ENCODE measurements around the gene STOML1. TPM values are rescaled to one million over a fixed set of nuclear protein-coding genes. Genes with fewer than 3 reads are reported as not detected.

STOML1 gene
- total RNA-seq, 2 donors from 2014 or later, result 4.4 to 5.5 TPM

GRCh38 chr15:74037171-74038117, 45.3 kb upstream of the STOML1 start:
- no peaks in the 10 kb centered on the region for H3K27me3 Mint-ChIP-seq (ENCODE audit: insufficient read depth)
- H3K27ac ChIP-seq (ENCODE audit: low read depth, low read length), result no peak overlapping the region
- H3K9me3 ChIP-seq (ENCODE audit: control insufficient read depth, low read length), result no peaks in the 10 kb centered on the region
- no peaks in the 10 kb centered on the region for H3K9me3 Mint-ChIP-seq
- H3K4me3 ChIP-seq (ENCODE audit: low read length), result no peak overlapping the region
- TF ChIP-seq, protein P1, sequence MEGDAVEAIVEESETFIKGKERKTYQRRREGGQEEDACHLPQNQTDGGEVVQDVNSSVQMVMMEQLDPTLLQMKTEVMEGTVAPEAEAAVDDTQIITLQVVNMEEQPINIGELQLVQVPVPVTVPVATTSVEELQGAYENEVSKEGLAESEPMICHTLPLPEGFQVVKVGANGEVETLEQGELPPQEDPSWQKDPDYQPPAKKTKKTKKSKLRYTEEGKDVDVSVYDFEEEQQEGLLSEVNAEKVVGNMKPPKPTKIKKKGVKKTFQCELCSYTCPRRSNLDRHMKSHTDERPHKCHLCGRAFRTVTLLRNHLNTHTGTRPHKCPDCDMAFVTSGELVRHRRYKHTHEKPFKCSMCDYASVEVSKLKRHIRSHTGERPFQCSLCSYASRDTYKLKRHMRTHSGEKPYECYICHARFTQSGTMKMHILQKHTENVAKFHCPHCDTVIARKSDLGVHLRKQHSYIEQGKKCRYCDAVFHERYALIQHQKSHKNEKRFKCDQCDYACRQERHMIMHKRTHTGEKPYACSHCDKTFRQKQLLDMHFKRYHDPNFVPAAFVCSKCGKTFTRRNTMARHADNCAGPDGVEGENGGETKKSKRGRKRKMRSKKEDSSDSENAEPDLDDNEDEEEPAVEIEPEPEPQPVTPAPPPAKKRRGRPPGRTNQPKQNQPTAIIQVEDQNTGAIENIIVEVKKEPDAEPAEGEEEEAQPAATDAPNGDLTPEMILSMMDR (conservative IDR thresholded peaks at IDR 0.05), result no peak
- no peaks in the 10 kb centered on the region for H3K27me3 ChIP-seq (ENCODE audit: control insufficient read depth, insufficient read depth, low read length, poor library complexity, severe bottlenecking)
- no peak overlapping the region for H3K4me3 Mint-ChIP-seq
- H3K9ac ChIP-seq (ENCODE audit: extremely low read depth, low read length, poor library complexity, severe bottlenecking), result no peak overlapping the region
- peaks cover 6% of the 10 kb centered on the region for H3K4me1 Mint-ChIP-seq
- no peaks in the 10 kb centered on the region for H3K4me1 ChIP-seq (ENCODE audit: control insufficient read depth, insufficient read depth, low read length)
- peak; percentile 44 for DNase-seq
- H3K36me3 Mint-ChIP-seq (ENCODE audit: low read depth), result peaks cover 10% of the 10 kb centered on the region
- WGBS, 2 experiments (ENCODE audit: insufficient coverage in 1 of 2, insufficient read length in 1 of 2), result 85 to 88% methylated on average over 17 to 21 of the region's 21 CpGs
- peaks cover 7% of the 10 kb centered on the region for H3K36me3 ChIP-seq (ENCODE audit: control insufficient read depth, insufficient read depth, low read length)
- H3K27ac Mint-ChIP-seq, result peak overlapping the region; percentile 27

GRCh38 chr15:74036271-74037170, 44.4 kb upstream of the STOML1 start:
- Histone ChIP-seq H3K27ac (ENCODE audit: low read depth, low read length) (peak overlapping the region; percentile 10), H3K36me3 (ENCODE audit: control insufficient read depth, insufficient read depth, low read length) (peaks cover 9% of the 10 kb centered on the region), H3K27me3 (ENCODE audit: control insufficient read depth, insufficient read depth, low read length, poor library complexity, severe bottlenecking) (no peaks in the 10 kb centered on the region), H3K9ac (ENCODE audit: extremely low read depth, low read length, poor library complexity, severe bottlenecking) (no peak overlapping the region), H3K4me1 (ENCODE audit: control insufficient read depth, insufficient read depth, low read length) (no peaks in the 10 kb centered on the region), H3K9me3 (ENCODE audit: control insufficient read depth, low read length) (no peaks in the 10 kb centered on the region), H3K4me3 (ENCODE audit: low read length) (no peak overlapping the region)
- Mint-ChIP-seq H3K27ac (no peak overlapping the region), H3K4me1 (peaks cover 6% of the 10 kb centered on the region), H3K27me3 (ENCODE audit: insufficient read depth) (no peaks in the 10 kb centered on the region), H3K36me3 (ENCODE audit: low read depth) (peaks cover 10% of the 10 kb centered on the region), H3K9me3 (no peaks in the 10 kb centered on the region), H3K4me3 (no peak overlapping the region)
- peak; percentile 95 for DNase-seq
- TF ChIP-seq, protein P1 (conservative IDR thresholded peaks at IDR 0.05), result peak; percentile 81
- WGBS, 2 experiments (ENCODE audit: insufficient coverage in 1 of 2, insufficient read length in 1 of 2), result 68 to 76% methylated on average over 16 to 21 of the region's 21 CpGs

Measured in endodermal cell (in vitro differentiated cells).